ENCODE results near the gene TSNAX.

Gene TSNAX

GRCh38 chr1:231519166-231519565, 9.3 kb upstream of the TSNAX start:
- FAIRE-seq = no peak

- FAIRE-seq = no peak
These were observed 6.4 kb upstream of the TSNAX start for GRCh38 chr1:231522038-231522437.

GRCh38 chr1:231522931-231523642, 5.4 kb upstream of the TSNAX start:
- FAIRE-seq = no peak

- FAIRE-seq = no peak
These were observed 4.7 kb upstream of the TSNAX start for GRCh38 chr1:231523816-231524215.

- FAIRE-seq = no peak
These were observed 1.9 kb upstream of the TSNAX start for GRCh38 chr1:231526536-231526935.

- FAIRE-seq = no peak
These were observed 790 bp upstream of the TSNAX start for GRCh38 chr1:231527586-231528171.

- FAIRE-seq = no peak
These were observed 4.8 kb downstream of the TSNAX start for GRCh38 chr1:231533240-231533639.

- no peak for FAIRE-seq
These were observed 6.3 kb downstream of the TSNAX start for GRCh38 chr1:231534703-231535159.

GRCh38 chr1:231536099-231536498, 7.6 kb downstream of the TSNAX start:
- no peak for FAIRE-seq

- peak; percentile 25 for FAIRE-seq
These were observed 12.4 kb downstream of the TSNAX start for GRCh38 chr1:231540847-231541246.

GRCh38 chr1:231541842-231542241, 13.4 kb downstream of the TSNAX start:
- FAIRE-seq = no peak

- FAIRE-seq = no peak
These were observed 16.6 kb downstream of the TSNAX start for GRCh38 chr1:231544943-231545592.

GRCh38 chr1:231546693-231547092, 18.2 kb downstream of the TSNAX start:
- FAIRE-seq = no peak

- no peak for FAIRE-seq
These were observed 21.4 kb downstream of the TSNAX start for GRCh38 chr1:231549733-231550447.

GRCh38 chr1:231550448-231550781, 21.9 kb downstream of the TSNAX start:
- no peak for FAIRE-seq

GRCh38 chr1:231553320-231553719, 24.9 kb downstream of the TSNAX start:
- no peak for FAIRE-seq

GRCh38 chr1:231554969-231555368, 26.5 kb downstream of the TSNAX start:
- no peak for FAIRE-seq

- no peak for FAIRE-seq
These were observed 28.9 kb downstream of the TSNAX start for GRCh38 chr1:231557411-231557810.

- no peak for FAIRE-seq
These were observed 29.6 kb downstream of the TSNAX start for GRCh38 chr1:231557898-231558707.

GRCh38 chr1:231558708-231559185, 30.3 kb downstream of the TSNAX start:
- no peak for FAIRE-seq

GRCh38 chr1:231561647-231562383, 33.3 kb downstream of the TSNAX start:
- peak; percentile 98 for FAIRE-seq

- FAIRE-seq = no peak
These were observed 34.8 kb downstream of the TSNAX start for GRCh38 chr1:231563247-231563646.
